Neural cell (in vitro differentiated cells): ENCODE results near the gene TICAM1.

ENCODE experiments used
- CTCF ChIP-seq: fragments of 450-650 bp; IDR thresholded peaks from 2 replicates; pipeline ENCODE4 v1.5.1; 2014; ENCODE audit warnings: antibody characterized with exemption, mild to moderate bottlenecking, moderate library complexity; ENCODE audit not compliant: poor library complexity, severe bottlenecking
- MXI1 ChIP-seq: fragments of 450-650 bp; conservative IDR thresholded peaks from 2 replicates; pipeline ENCODE4 v1.6.1; 2014; ENCODE audit warnings: antibody characterized with exemption, mild to moderate bottlenecking; ENCODE audit not compliant: poor library complexity, severe bottlenecking
- TAF1 ChIP-seq: IDR thresholded peaks from 2 replicates; pipeline ENCODE4 v1.6.1; 2012; ENCODE audit warnings: low read depth

DNA sequence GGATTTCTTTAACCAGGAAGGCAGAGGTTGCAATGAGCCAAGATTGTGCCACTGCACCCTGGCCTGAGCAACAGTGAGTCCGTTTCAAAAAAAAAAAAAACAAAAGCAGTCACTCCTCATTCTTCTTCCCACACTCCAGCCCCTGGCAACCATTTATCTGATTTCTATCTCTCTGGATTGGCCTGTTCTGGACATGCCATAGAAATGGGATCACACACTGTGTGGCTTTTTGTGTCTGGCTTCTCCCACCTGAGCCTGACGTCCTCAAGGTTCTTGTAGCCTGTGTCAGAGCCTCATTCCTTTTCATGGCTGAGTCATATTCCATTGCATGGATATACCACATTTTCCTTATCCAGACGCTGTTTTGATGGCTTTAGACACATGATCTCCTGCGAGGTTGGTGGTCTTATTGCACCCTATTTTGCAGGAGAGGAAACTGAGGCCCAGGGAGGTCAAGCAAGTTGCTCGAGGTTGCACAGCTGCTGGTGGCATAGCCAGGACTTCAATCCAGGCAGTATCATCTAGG lies 55.8 kb downstream of the TICAM1 start:
- TF ChIP-seq TAF1 = no peak
- no peak for TF ChIP-seq CTCF
- TF ChIP-seq MXI1 = no peak
